ENCODE measurements around the gene AFDN.

The AFDN gene

DNA sequence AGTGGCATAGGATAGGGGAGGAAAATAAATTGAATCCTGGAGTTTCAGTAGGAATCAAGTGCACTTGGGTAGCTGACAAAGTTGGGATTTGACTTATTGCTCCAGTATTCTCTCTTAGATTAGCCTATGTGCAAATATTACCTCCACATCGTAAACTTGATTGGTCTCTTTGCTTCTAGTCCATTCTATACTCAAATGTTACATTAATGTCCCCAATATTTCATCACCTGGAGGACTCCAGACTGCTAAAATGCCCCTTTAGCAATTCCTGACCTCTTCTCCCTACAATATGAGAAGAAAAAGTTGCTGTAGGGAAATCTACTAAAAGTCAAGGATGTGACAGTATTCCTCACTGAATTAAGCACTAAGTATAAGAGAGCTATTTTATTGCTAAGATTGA lies 16.3 kb downstream of the AFDN start:
- DNase-seq (ENCODE audit: low spot score) = no peak

DNA sequence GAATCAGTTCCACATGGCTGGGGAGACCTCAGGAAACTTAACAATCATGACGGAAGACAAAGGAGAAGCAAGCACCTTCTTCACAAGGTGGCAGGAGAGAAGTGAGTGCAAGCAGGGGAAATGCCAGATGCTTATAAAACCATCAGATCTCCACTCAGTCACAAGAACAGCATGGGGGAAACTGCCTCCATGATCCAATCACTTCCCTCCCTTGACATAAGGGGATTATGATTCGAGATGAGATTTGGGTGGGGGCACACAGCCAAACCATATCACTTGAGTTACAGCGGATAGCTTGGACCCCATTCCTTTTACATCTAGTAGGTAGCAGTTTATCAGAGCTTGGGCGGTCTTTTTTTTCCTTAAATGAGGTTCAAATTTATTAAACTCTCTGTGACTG lies 19.1 kb downstream of the AFDN start:
- no peak for DNase-seq (ENCODE audit: low spot score)

DNA sequence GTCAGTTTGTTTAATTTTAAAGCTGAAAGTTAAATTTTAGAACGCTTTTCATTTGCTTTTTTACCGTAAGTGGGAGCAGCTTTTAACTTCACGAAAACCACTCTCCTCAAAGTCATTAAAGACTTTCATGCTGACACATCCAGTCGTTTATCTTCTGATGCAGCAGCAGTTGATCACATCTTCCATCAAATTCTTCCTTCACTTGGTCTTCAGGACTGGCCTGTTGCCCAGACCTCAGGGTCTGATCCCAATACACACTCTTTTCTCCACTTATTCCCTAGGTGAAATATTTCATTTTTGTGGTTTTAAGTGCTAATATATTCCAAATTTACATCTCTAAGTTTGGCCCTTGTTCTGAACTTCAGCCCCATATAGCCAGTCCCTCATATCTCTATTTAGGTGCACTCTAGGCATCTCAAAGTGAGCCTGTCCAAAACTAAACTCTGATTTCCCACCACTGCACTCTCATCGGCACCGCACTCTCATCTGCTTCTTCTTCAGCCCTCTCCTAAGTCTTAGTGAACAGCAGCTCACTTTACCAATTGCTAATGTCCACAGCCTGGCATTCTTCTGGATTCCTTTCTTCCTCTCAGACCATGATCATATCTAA lies 20.4 kb downstream of the AFDN start:
- DNase-seq (ENCODE audit: low spot score) = no peak

DNA sequence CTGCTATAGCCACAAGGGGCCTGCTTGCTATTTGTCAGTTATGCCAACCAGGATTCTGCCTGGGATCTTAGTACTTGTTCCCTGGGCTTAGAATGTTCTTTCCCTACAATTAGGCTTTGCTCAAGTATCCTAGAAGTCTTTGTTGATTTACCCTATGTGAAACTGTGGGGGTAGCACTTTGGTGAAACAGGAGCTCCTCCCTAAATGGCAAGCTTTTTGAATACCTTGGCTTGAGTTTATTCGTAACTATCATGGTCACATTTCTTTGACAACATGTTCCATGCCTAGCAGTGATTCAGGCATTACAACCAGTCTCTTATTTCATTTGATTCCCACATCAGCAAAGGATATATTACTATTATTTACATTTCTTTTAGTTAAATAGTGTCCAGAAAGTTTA lies 21.2 kb downstream of the AFDN start:
- no peak for DNase-seq (ENCODE audit: low spot score)

DNA sequence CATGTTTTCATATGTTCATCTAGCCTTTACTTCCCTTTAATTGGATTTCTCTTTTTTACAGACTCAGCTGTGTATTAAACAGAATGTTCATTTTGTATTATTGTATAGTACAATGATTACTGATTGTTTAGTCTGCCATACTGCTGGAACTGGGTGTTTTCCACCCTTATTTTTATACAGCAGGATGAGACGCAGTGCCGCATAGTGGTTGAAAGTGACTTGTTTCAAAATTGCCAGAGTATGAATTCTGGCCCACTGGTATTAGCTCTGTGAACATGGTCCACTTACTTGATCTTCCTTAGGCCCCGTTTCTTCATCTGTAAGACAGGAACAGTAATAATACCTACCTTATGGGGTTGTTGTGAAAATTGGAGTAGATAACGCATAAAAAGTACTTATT lies 22.1 kb downstream of the AFDN start:
- no peak for DNase-seq (ENCODE audit: low spot score)

DNA sequence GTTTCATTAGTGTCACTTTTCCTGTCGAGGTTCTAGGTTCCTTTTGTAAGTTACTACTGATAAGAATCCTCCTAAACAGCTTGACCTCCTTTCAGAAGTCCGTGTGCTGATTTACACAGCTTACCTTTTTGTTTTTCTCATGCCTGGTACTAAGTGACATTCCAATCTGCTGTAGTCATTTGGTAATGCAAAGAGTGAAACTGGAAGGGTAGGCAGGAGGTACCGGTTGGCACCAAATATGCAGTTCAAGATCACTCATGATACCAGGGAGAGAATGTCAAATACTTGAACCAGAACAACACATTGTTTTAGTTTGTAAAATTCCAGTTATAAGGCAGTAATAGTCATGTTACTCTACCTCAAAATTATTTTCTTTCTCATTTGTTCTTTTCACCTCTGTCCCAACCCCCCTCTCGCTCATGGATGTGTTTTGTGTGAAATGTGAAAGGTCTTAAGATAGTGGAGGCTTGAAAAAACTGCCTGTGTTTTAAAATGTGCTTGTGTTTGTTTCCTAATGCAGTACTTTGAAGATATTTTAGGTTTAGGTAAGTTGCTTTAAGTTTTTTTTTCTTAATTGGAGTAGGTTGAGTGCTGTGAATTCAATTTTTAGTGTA lies 23.2 kb downstream of the AFDN start:
- DNase-seq (ENCODE audit: low spot score) = no peak

DNA sequence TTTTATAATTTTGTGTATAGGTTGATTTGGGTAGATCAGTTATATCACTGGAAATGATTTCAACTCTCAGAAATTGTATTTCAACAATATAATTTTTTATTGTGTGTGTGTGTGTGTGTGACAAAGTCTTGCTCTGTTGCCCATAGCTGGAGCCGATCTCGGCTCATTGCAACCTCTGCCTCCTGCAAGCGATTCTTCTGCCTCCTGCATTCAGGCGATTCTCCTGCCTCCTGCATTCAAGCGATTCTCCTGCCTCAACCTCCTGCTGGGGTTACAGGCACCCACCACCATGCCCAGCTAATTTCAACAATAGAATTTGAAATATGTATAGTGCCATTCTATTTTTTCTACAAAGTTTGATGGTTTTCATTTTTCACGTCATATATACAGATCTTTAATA lies 24.1 kb downstream of the AFDN start:
- DNase-seq (ENCODE audit: low spot score) = no peak

DNA sequence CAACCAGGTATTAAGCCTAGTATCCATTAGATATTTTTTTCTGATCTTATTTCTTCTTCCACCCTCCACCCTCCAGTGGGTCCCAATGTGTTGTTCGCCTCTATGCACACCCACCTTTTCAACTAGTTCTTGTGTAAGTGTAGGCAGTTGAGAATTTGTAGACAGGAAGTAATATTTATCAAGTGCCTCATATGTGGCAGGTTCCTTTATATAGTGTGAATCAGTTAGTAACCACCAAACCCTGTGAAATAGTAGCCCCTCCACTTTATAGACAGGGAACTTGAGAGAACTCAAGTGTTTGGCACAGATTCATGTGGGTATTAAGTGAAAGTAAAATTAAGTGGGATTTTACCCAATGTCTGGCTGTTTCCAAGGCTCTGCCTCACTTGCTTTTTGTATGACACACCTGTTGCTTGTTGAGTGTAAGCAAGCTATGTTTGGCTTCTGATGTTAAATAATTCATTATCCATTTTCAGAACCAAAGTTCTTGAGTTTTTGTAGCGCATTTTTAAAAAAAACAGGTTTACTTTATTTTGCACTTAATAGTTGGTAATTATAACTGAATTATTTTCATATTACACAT lies 24.8 kb downstream of the AFDN start:
- DNase-seq (ENCODE audit: low spot score) = no peak

DNA sequence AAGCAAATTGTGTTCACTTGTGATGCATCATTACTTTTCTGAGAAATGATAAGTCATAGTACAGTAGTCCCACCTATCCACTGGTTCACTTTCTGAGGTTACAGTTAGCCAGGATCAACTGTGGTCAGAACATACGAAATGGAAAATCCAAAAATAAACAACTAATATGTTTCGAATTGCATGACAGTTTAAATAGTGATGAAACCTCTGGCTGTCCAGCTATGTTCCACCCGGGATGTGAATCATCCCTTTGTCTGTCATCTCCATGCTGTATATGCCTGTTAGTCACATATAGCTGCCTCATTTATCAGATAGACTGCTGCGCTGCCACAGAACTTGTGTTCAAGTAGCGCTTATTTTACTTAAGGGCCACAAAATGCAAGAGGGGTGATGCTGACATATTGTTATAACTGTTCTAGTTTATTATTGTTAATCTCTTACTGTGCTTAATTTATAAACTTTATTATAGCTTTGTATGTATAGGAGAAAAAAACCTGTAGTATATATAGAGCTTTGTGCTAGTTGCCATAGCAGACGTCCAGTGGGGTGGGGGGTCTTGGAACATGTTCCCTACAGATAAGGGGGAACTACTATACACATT lies 29.2 kb downstream of the AFDN start:
- DNase-seq (ENCODE audit: low spot score) = no peak

DNA sequence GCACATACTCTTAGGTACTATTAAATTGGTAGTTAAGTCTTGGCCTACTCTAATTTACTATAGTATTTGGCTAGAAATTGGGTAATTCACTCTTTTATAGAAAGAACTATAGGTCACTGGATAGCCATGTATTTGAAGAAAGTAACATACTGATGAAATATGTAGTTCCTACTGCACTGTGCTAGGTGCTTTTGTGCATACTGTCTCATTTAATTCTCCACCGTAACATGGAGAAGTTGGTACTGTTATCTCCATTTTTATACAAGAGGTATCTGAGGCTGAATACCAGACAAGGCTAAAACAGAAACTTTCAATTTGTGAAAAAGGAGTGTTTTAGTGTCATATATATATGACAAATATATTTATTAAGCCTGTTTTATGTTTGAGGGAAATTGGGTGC lies 29.8 kb downstream of the AFDN start:
- DNase-seq (ENCODE audit: low spot score) = no peak

DNA sequence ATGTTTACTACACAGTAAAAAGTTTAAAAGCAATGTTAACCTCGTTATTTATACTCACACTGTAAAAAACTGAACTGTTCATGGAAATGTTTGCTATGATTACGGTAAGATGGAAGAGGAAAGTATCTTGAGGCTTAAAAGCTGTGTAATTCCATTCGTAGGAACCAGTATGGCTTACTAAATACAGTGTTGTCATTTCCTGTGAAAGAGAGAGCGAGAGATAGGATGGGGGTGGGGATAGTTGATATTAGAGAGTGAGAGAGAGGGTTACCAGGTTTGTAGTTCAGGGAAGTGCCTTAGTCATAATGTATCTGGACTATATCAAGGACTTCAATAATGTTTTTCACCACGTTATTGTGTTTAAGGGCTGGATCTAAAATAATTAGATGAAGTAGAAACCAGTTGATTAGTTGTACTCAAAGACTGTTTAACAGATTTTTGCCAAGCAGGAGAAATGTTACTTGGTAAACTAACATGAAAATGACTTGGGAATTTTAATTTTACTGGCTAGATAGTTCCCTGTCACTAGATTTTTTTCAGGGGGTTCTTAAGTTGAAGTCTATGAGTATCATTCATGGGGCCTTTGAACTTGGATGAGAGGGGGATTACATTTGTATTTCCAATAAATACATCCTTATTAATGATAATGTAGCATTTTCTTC lies 30.4 kb downstream of the AFDN start:
- peak; percentile 28 for DNase-seq (ENCODE audit: low spot score)

DNA sequence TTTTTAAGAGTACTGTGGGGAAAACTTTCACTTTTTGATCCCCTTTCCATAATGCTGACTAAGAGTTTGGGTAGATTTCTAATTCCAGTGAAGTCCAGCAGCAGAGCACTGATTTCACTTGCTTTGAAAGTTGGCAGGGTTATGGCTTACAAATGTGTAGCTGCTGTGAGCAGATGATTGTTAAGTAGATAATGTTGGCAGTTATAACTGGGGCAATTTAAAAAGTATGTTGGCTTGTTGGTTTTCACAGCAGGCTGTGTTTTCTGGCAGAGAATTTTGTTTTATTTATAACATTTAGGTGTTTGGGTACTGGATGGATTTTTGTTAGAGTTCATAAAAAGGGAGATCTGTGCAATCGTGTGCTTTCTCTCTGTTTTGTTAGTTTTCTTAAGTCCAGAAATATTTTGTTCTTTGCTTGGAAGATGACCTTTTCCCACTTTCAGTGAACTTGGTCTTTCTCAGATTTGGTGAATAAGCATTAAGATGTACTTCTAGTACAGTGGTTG lies 31.4 kb downstream of the AFDN start:
- DNase-seq (ENCODE audit: low spot score) = no peak

DNA sequence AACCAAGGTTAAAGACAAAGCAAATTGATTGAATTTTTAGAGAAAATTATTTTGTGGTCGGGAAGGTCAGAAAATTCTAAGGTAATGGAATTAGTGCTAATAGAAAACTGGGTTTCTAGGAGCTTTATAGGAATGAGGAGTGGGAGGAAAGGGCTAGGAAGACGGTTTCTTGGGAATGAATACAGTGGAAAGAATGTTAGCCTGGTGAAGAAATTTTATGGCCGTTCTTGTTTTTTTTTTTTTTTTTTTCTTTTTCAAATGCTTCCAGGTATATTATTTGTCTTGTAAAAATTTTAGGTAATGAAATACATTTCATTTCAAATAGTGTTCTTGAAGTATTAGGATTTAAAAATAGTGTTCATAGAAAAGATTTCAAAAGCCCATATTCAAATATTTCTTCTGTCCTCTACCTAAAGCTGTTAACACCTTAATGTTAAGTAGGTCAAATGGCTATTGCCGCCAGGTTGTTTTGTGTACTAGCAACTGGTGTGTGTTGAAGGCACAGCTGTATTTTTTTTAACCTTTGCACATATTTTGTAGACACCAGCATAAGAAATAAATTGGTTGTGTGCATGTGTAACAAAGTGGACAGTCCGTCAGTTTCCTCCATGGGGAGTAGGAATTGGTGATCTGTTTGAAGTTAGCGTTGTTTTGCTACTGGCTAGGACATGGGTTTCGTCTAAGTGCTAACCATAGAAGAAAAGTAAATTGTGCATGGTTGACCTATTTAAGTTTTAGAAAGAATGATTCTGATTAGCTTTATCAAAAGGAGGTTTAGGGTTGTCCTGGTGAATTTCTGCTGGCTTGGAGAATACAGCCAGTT lies 32.3 kb downstream of the AFDN start:
- DNase-seq (ENCODE audit: low spot score) = no peak

DNA sequence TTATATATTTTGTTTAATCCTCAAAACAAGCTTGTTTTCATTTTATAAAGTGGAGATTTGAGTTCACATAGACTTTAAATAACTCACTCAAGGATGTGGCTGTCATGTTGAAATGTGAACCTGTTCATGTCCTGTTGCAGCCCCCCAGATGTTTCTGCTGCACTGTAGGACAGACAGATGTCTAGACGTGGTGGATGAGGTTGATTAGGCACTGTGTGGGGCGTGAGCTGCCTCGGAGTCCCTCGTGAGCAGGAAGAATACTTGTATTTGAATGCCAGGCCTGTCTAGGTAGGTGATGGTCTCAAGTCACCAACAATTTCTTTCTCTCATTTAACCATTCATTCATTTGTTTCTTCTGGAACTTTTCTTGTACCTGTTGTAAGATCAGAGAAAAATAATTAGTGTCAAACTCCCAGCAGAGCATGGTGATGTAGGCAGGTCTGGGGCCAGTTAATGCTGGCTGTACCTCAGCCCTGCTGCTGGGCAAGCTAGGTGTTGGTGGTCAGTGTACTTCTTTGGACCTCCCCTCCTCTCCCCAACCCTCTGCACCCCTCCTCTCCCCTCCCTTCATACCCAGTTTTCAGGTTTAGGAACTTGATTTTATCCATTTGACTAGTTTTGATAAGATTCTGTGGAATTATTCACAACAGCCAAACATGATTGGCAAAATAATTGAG lies 34.0 kb downstream of the AFDN start:
- DNase-seq (ENCODE audit: low spot score) = no peak

DNA sequence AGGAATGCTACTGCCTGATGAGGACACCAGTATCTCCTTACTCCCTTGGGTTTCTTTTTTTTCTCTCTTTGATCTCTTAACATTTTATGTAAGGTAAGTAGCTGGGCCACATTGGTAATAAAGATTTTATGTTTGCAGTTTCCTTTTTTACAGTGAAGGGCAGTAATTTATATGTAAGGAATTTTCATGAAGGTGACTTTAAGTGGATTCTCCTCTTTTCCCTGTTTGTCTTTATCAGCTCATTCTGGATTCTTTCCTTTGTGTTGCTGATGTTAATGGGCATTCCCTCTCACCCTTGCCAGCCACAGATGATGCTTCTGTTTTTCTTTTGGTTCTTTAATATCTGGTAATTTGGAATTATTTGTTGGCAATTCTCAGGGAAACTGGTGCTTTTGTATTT lies 34.7 kb downstream of the AFDN start:
- DNase-seq (ENCODE audit: low spot score) = no peak

DNA sequence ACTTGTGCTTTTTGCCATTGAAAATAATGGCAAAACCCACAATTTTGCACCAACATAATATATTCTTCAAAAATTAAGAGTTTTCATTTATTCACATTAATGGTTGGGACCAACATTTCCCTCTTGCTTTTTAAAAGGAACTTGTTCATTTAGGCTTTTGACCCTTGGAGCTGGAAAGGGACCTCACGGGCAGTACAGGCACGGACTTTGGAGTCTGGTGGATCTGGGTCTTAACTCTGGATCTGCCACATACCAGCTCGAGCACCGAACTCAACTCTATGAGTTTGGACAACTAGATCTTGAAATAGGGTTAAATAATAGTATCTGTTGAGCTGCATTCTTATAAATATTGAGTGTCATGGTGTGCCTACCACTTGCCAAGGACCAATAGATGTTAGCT lies 37.2 kb downstream of the AFDN start:
- no peak for DNase-seq (ENCODE audit: low spot score)

DNA sequence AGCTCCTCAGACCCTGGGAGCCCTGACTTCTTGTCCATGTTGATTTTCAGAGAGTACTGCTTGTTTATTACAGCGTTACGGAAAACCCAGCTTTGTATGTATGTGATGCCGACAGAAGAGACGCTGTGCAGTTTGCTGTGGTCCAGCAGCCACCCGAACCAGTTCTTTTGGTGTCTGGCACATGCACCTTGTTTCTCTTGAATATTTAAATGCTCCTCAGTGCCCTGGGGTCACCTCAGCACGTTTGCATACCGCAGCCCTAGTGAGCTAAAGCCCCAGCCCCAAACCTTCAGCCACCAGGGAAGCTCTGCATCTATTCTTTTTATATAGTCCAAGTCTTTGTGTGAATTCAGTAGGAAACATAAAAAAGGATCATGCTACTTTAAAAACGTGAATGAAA lies 39.9 kb downstream of the AFDN start:
- DNase-seq (ENCODE audit: low spot score) = no peak

DNA sequence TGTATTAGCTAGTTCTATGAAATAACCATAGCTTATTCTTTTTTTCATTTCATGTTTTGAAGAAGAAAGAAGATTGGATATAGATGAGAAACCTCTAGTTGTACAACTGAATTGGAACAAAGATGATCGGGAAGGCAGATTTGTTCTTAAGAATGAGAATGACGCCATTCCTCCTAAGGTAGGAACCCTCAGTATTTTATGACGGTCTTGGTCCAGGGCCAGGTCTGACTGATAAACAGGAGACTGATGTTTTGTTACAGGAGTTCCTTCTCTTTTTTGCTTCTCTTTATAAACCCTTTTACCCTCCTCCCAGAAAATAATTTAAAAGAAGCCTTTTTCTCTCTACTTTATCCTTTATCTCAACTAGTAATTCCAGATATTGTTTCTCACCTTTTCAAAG lies 43.6 kb downstream of the AFDN start:
- no peak for DNase-seq (ENCODE audit: low spot score)

DNA sequence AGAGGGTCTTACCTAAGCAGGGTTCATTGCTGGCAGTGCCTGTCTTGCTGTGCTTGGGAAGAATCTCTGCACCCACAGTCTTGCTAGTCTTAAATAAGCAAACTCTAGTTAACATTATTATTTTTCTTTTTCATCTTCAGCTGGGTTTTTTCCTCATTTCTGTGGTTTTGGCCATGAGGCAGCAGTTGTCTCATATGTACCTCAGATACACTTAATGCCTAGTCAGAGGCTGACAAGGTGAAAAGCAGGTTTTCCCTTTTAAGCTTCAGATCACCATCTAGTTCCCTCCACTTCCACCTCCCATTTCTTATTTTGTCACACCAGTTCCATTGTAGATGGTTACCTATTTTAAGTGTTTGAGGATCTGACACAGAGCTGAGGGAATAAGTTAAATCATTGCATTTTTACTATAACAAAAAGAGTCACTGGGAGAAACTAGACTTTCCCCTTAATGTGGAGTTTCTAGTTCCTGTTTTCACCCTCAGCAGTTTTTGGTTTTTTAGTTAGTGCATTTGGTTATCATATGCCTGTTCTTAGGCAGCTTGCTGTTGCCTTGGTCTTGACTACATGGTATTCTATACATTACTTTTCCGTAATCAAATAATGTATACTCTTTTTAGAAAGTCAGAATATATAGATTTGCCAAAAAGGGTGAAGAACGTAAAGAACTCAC lies 46.0 kb downstream of the AFDN start:
- DNase-seq (ENCODE audit: low spot score) = no peak

DNA sequence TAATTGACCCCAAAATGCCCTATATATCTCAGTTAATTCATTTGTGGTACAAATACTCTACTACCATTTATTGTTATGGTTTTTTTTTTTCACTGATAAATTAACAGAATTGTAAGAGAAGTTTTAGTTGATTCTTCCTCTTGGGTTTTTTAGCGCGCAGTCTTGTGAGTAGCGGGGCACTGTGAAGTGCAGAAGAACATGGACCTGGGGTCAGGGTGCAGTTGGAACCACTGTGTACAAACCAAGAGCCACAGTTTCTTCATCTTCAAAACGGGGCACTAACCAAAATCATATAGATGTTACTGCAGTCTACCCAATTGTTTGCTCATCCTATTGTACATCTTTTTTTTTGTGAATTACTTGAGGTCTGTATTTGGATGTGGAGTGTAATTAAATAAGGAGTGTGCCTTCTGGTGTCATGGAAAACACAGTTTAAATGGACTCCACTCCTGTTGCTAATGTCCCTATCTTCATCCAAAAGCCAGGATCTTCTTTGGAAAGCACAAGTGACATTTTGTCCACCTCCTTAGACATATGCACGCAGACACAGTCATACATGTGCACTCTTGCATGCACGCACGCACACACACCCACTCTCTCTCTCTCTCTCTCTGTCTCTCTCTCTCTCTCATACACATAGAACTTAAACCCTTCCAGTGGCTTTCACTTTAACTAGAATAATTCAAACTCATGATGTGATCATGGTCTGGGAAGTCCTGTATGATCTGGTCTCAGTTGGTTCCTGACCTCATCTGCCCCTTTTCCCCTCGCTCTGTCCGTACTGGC lies 51.5 kb downstream of the AFDN start:
- DNase-seq (ENCODE audit: low spot score) = no peak

All from CD4-positive, alpha-beta T cell treated with Interleukin-2 at 100 ng/mL for 4 hours (primary cell).